GM12891 (cell line): Measurements from ENCODE around the gene TMED1.

Experiments
- POLR2AphosphoS5 ChIP-seq: IDR thresholded peaks from 2 replicates; pipeline ENCODE4 v1.6.1; 2011; ENCODE audit warnings: low read depth, low read length, control low read depth
- TAF1 ChIP-seq: IDR thresholded peaks from 2 replicates; pipeline ENCODE4 v1.6.1; 2011; ENCODE audit warnings: low read depth, low read length, control low read depth

- TF ChIP-seq TAF1, result no peak
- TF ChIP-seq POLR2AphosphoS5, result no peak
These were observed 49.5 kb upstream of the TMED1 start for GRCh38 chr19:10885201-10886169.
